HG03558 (cell line): Measurements from ENCODE around the gene PLXNC1.

ENCODE experiments used
- ATAC-seq: cut with Tn5 transposase; IDR thresholded peaks from one replicate; pipeline ENCODE4 v1.9.1; 2021; ENCODE audit warnings: moderate number of reproducible peaks; ENCODE audit not compliant: unreplicated experiment; ENCODE audit errors: extremely low read depth

Gene PLXNC1

GRCh38 chr12:94152292-94153078, 4.1 kb downstream of the PLXNC1 start:
- no peak for ATAC-seq

DNA sequence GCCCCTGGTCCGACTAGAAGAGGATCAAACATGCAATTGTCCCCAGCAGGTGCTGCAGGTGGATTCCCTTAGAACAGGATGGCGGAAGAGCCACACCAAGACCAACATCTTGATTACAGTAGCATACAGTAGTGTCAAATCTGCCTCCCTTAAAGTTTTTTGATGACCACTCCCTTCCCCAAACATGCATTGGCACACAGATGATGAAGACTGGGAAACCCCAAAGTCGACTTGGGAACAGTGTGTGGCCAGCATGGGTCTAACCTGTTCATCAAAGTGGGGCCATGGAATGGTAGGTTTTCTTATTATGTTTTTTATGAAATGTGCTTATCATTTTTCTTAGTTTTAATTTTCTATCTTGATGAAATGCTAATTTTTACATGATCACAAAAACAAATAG, 8.8 kb downstream of the PLXNC1 start:
- no peak for ATAC-seq

DNA sequence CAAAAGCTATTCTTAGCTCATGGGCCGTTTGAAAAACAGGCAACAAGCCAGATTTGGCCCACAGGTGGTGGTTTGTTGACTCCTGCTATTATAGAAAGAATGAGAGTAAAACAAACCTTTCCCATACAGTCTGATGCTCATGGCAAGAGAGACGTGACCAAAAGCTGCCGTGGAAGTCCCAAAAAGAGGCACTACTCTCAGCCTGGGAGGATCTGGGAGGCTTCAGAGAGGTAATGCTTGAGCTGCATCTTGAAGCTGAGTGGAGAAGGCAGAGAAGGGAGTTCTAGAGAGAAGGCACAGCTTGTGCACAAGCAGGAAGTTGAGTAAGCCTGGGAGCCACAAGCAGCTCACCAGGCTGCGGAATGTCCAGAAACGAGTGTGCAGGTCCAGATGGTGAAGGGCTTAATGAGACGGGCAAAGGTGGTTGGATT, 9.6 kb downstream of the PLXNC1 start:
- peak; percentile 61 for ATAC-seq

DNA sequence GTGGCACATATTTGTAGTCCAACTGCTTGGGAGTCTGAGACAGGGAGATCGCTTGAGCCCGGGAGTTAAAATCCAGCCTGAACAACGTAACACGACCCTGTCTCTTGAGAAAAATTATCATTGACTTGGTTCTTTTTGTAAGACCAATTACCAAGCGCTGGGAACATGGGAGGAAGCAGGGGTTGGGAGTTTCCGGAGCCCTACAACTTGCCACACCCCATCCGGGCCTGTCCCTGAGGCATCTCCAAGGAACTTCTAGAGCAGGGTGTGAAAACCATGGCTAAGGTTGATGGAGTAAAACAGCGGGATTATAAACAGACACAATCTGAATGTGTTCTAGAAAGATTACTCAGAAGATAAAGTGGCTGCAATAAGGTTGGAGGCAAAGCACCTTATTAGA, 10.3 kb downstream of the PLXNC1 start:
- no peak for ATAC-seq

GRCh38 chr12:94162108-94162507, 13.7 kb downstream of the PLXNC1 start:
- ATAC-seq: no peak

DNA sequence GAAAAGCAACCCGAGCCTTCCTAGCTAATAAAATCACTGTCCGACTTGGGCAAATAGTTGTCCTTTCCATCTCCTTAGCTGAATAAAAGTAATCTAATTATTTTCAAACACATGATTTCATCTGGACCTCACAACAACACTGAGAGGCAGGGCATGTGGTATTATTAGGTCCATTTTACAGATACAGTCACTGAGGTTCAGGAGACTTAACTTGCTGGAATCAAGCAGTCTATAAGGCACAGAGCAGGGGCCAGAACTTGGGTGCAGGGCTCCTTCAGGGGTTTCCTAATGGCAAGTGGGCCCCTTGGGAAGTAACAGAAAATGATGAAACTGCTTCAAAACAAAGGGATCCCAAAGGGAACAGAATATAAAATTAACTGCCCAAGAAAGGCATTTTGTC, 15.5 kb downstream of the PLXNC1 start:
- no peak for ATAC-seq

- ATAC-seq: no peak
These were observed 16.8 kb downstream of the PLXNC1 start for GRCh38 chr12:94165138-94165537.

DNA sequence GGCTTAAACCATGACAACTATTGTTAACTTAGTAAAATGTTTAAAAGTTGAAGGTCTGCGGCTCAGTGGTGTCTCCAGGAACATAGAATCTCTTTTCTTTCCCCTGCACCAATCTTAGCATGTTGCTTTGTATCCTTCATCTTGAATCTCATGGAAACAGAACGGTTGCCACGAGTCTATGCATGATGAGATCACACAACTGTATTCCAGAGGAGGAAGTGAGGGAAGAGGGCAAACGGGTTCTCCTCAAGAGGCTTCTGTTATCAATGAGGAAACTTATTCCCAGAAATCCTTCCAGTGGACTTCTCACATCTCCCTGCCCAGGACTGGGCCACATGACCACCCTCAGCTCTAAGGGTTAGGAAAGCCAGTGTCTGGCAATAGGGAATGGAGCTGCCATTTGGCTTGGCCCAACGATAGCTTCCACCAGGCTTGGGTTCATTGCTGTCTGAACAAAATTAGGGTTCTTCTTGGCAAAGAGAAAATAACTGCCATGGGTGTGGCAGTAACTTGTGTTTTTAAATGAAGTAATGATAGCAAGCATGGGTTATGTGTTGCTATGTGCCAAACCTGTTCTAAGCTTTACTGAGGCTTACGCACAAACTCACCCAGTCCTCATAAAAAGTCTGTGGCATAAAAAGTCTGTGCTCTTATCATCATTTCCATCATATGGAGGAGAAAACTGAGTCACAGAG, 17.4 kb downstream of the PLXNC1 start:
- no peak for ATAC-seq

- ATAC-seq: no peak
These were observed 18.8 kb downstream of the PLXNC1 start for GRCh38 chr12:94167071-94167755.

GRCh38 chr12:94167756-94168416, 19.5 kb downstream of the PLXNC1 start:
- ATAC-seq: no peak

DNA sequence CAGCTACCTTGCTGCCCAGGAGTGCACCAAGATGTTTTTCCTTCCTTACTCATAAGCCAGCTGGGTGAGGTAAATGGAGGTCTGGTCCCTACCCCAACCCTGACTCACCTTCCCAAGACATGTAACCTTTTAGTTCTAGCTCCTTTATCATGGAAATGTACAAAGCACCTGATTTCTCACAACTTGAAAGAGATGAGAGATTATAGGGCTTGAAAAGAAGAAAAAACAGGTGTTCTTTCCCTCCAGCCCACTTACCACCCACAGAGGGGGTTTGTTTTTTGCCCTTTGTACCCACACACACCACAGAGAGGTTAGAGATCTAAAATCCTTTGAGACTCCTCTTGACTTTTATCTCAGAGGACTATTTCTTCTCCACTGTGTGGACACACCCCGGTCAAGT, 21.1 kb downstream of the PLXNC1 start:
- no peak for ATAC-seq

DNA sequence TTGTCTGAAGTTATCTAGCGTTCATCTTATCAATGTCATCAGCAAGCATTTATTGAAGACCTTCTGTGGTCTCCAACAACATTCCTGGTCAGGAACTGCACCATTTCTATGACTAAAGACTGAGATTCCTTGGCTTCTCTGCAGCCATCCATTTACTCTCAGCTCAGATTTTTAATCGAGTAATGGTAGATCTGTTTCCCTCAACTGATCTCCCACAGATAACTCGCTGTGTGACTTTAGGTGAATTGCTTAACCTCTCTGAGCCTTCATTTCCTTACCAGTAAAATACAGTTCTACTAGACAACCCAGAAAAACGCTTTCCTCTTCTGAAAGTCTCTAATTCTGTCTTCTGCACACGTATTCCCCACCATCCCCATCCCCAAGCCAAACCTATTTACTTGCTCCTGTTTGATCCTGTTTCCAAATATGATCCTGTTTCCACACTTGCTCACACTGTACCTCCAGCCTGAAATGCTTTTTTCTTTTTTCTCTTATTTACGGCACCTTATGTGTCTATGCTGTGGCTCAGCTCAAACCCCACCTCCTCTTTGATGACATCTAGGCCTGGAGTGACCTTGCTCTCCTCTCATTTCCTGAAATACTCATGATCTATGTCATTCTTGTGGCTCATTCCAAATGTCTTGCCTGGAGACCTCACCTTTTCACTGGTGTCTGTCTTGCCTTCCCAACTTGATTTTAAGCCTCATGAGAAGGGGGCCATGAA, 21.8 kb downstream of the PLXNC1 start:
- ATAC-seq: no peak

- no peak for ATAC-seq
These were observed 22.6 kb downstream of the PLXNC1 start for GRCh38 chr12:94170690-94171594.

GRCh38 chr12:94171595-94171930, 23.2 kb downstream of the PLXNC1 start:
- ATAC-seq: no peak

DNA sequence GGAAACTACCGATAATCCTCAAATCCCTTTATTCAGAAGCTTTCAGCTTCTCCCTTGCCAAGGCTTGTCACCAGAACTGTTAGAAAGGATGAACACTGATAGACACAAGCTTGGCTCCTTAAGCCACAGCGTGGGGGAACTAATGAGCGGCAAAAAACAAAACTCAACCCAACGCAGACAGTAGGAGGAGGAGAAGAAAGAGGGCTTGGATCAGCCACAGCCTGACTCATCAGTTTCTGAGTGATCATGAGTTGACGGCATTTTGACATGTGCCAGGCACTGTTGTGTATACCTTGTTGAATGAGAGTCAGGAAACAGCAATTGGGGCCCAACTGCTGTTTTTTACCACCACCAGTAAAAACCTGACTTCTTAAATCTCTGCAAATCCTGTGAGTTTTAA, 23.7 kb downstream of the PLXNC1 start:
- no peak for ATAC-seq

GRCh38 chr12:94172973-94173372, 24.6 kb downstream of the PLXNC1 start:
- no peak for ATAC-seq

DNA sequence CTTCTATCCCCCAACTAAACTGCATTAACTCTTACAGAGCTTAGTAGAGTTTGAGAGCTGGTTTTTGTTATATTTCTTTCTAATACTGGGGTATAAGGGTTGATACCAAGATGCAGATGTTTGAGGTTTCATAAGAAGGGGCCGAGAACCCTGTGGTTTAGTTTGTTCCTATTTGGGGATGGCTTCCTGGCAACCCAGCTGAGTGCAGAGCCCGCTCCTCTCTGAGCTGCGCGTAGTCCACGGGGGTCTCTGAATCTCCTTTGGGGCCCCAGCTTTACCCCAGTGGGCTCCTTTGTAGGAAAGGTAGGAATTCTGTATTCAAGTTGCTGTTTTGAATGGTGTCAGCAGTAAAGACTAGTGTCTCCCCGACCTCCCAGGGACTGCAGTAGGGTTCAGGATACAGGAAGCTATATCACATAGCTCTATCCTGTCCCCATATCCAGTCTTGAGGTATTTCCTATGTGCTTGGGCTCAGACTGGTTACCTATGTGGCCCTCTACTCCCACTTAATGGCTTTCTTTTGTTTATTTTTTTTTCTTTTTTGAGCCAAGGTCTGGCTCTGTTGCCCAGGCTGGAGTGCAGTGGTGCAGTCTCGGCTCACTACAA, 25.4 kb downstream of the PLXNC1 start:
- ATAC-seq: no peak

DNA sequence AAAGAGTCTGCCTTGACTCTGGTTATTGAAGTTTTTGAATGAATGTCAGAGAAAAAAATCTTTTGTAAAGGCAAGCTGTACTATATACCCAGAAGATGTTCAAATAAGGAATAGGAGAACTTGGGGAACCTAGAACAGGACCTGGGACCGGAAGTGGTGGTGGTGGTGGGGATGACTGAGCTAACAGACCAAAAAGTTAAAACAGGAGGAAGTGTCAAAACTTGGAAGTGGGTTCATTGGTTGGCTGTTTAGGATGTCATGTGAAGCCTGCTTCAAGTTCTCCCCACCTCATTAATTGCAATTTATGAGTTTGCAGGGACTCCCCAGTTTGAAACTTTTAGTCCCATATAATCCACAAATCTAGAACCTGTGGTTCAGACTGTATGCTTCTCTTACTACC, 26.2 kb downstream of the PLXNC1 start:
- ATAC-seq: no peak
